HL-60 (cell line): ENCODE measurements around the gene C4BPA.

Source experiments
- DNase-seq, 2 experiments: peaks; one replicate each; pipeline ENCODE4 v3.0.0-alpha.2; 2010 to 2020; ENCODE audit warnings: low read depth in 1 of 2, low spot score in 1 of 2
- H3K27ac ChIP-seq: fragments of 250-450 bp; sonication (Bioruptor Pico); replicated peaks from 2 replicates; pipeline ENCODE4 v1.5.1; 2020; ENCODE audit warnings: mild to moderate bottlenecking, moderate library complexity
- H3K27me3 ChIP-seq: fragments of 250-450 bp; sonication (Bioruptor Pico); 2 replicates; pipeline ENCODE4 v1.5.1; 2021; ENCODE audit warnings: mild to moderate bottlenecking, moderate library complexity; ENCODE audit not compliant: insufficient read depth, poor library complexity, severe bottlenecking
- H3K4me3 ChIP-seq: replicated peaks from 2 replicates; pipeline ENCODE4 v1.5.1; 2011; ENCODE audit warnings: mild to moderate bottlenecking, control low read depth, low read length; ENCODE audit not compliant: insufficient read depth
- GABPA ChIP-seq: IDR thresholded peaks from 2 replicates; pipeline ENCODE4 v1.6.1; 2012; ENCODE audit warnings: low read depth
- POLR2AphosphoS5 ChIP-seq: IDR thresholded peaks from 2 replicates; pipeline ENCODE4 v1.6.1; 2012; ENCODE audit warnings: low read depth
- SPI1 ChIP-seq: IDR thresholded peaks from 2 replicates; pipeline ENCODE4 v1.6.1; 2012; ENCODE audit warnings: low read depth, mild to moderate bottlenecking, borderline replicate concordance
- TF ChIP-seq, protein P1 (sequence below): IDR thresholded peaks from 2 replicates; pipeline ENCODE4 v1.6.1; 2012; ENCODE audit warnings: low read depth; ENCODE audit not compliant: insufficient replicate concordance
- TF ChIP-seq, protein P2 (sequence below): IDR thresholded peaks from one replicate; pipeline ENCODE4 v1.5.1; 2011; ENCODE audit warnings: low read length, control low read depth, inconsistent platforms; ENCODE audit not compliant: insufficient read depth

C4BPA gene

DNA sequence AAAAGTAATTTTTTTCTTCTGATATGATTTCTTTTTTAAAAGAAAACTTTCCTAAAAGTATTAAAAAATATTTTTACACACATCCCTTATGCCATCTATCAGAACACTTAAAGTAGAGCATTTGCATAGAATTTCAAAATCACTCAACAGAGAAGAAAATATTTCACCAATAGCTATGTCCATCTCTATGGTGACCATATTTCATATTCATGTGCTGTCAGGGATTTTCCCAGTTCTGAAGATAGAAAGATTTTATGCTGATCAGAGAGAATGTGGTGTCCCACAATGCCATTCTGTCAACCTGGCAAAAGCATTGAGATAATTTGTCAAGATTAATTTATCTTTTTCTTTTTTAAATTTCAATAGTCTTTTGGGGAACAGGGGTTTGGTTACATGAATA, 87.0 kb downstream of the C4BPA start:
- Histone ChIP-seq H3K4me3 (no peak overlapping the region), H3K27me3 (no peaks in the 10 kb centered on the region), H3K27ac (no peak overlapping the region)
- TF ChIP-seq, protein P1, sequence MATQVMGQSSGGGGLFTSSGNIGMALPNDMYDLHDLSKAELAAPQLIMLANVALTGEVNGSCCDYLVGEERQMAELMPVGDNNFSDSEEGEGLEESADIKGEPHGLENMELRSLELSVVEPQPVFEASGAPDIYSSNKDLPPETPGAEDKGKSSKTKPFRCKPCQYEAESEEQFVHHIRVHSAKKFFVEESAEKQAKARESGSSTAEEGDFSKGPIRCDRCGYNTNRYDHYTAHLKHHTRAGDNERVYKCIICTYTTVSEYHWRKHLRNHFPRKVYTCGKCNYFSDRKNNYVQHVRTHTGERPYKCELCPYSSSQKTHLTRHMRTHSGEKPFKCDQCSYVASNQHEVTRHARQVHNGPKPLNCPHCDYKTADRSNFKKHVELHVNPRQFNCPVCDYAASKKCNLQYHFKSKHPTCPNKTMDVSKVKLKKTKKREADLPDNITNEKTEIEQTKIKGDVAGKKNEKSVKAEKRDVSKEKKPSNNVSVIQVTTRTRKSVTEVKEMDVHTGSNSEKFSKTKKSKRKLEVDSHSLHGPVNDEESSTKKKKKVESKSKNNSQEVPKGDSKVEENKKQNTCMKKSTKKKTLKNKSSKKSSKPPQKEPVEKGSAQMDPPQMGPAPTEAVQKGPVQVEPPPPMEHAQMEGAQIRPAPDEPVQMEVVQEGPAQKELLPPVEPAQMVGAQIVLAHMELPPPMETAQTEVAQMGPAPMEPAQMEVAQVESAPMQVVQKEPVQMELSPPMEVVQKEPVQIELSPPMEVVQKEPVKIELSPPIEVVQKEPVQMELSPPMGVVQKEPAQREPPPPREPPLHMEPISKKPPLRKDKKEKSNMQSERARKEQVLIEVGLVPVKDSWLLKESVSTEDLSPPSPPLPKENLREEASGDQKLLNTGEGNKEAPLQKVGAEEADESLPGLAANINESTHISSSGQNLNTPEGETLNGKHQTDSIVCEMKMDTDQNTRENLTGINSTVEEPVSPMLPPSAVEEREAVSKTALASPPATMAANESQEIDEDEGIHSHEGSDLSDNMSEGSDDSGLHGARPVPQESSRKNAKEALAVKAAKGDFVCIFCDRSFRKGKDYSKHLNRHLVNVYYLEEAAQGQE = no peak
- TF ChIP-seq GABPA (no peak), SPI1 (no peak), POLR2AphosphoS5 (no peak)
- TF ChIP-seq, protein P2, sequence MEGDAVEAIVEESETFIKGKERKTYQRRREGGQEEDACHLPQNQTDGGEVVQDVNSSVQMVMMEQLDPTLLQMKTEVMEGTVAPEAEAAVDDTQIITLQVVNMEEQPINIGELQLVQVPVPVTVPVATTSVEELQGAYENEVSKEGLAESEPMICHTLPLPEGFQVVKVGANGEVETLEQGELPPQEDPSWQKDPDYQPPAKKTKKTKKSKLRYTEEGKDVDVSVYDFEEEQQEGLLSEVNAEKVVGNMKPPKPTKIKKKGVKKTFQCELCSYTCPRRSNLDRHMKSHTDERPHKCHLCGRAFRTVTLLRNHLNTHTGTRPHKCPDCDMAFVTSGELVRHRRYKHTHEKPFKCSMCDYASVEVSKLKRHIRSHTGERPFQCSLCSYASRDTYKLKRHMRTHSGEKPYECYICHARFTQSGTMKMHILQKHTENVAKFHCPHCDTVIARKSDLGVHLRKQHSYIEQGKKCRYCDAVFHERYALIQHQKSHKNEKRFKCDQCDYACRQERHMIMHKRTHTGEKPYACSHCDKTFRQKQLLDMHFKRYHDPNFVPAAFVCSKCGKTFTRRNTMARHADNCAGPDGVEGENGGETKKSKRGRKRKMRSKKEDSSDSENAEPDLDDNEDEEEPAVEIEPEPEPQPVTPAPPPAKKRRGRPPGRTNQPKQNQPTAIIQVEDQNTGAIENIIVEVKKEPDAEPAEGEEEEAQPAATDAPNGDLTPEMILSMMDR = no peak
- DNase-seq = no peak

DNA sequence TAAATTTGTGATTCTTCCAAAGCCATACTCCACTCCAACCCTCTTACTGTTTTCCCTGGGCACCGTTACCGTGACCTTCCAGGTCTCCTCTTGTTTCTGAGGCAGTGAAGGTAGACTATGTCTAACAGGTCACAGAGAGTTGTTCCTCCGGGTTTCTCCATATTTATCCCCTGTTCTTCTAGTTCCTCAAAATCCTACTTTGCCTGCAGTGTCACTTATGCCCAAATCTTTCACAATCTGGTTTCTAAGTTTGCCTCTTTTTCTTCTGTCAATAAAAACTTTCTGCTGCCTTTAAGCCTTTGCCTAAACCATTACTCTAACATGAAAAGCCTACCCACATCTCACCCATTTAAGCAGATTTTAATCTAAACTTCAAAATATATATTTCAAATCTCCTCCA, 87.7 kb downstream of the C4BPA start:
- Histone ChIP-seq H3K27me3 (no peaks in the 10 kb centered on the region), H3K27ac (no peak overlapping the region), H3K4me3 (no peak overlapping the region)
- no peak for TF ChIP-seq SPI1
- no peak for TF ChIP-seq GABPA
- TF ChIP-seq POLR2AphosphoS5 = no peak
- TF ChIP-seq, protein P1 = no peak
- TF ChIP-seq, protein P2 = no peak
- DNase-seq = no peak

DNA sequence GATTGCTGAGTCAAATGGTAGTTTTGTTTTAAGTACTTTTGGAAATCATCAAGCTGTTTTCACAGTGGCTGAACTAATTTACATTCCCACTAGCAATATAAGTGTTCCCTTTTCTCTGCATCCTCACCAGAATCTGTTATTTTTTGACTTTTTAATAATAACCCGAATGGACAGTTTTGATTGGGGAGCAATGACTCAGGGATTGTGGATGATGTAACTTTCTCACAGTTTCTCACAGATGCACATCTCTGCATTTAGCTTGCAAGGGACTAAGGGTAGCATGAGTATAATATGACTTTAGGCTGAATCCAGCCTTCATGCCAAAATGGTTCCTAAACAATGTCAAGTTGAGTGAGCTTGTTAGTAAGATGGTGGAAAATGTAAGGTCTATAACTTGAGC, 90.2 kb downstream of the C4BPA start:
- TF ChIP-seq GABPA (no peak), POLR2AphosphoS5 (no peak), SPI1 (no peak)
- TF ChIP-seq, protein P2 = no peak
- TF ChIP-seq, protein P1 = no peak
- no peak for DNase-seq
- Histone ChIP-seq H3K27ac (no peak overlapping the region), H3K4me3 (no peak overlapping the region), H3K27me3 (no peaks in the 10 kb centered on the region)
